ENCODE results near the gene ADAMTS9. TPM values are rescaled to one million over a fixed set of nuclear protein-coding genes. Genes with fewer than 3 reads are reported as not detected.

ADAMTS9 gene
- total RNA-seq, 4 donors from 2014 or later = 5.1 to 52.0 (median 9.5) TPM

GRCh38 chr3:64664397-64664796, 23.4 kb downstream of the ADAMTS9 start:
- no peaks in the 10 kb centered on the region for H3K9me3 ChIP-seq
- H3K27ac ChIP-seq = no peak overlapping the region
- H3K27me3 ChIP-seq = no peaks in the 10 kb centered on the region
- no peak overlapping the region for H3K4me3 ChIP-seq
- no peak for TF ChIP-seq CTCF (IDR thresholded peaks at IDR 0.05)
- TF ChIP-seq POLR2A (IDR thresholded peaks at IDR 0.05) = no peak
- no peaks in the 10 kb centered on the region for H3K4me1 ChIP-seq
- DNase-seq = no peak
- no peaks in the 10 kb centered on the region for H3K36me3 ChIP-seq

- no peak for TF ChIP-seq POLR2A (IDR thresholded peaks at IDR 0.05)
- no peak for TF ChIP-seq CTCF (IDR thresholded peaks at IDR 0.05)
- no peaks in the 10 kb centered on the region for H3K4me1 ChIP-seq
- H3K36me3 ChIP-seq = no peaks in the 10 kb centered on the region
- no peaks in the 10 kb centered on the region for H3K27me3 ChIP-seq
- H3K4me3 ChIP-seq = no peak overlapping the region
- DNase-seq = no peak
- H3K9me3 ChIP-seq = no peaks in the 10 kb centered on the region
- H3K27ac ChIP-seq = no peak overlapping the region
Measured at GRCh38 chr3:64659617-64659978, 28.2 kb downstream of the ADAMTS9 start.

GRCh38 chr3:64658001-64658400, 29.8 kb downstream of the ADAMTS9 start:
- no peaks in the 10 kb centered on the region for H3K4me1 ChIP-seq
- no peaks in the 10 kb centered on the region for H3K9me3 ChIP-seq
- H3K36me3 ChIP-seq = no peaks in the 10 kb centered on the region
- H3K27me3 ChIP-seq = no peaks in the 10 kb centered on the region
- no peak overlapping the region for H3K4me3 ChIP-seq
- TF ChIP-seq POLR2A (IDR thresholded peaks at IDR 0.05) (no peak), CTCF (IDR thresholded peaks at IDR 0.05) (no peak)
- no peak for DNase-seq
- H3K27ac ChIP-seq = no peak overlapping the region

GRCh38 chr3:64656544-64656943, 31.3 kb downstream of the ADAMTS9 start:
- Histone ChIP-seq H3K4me1 (no peaks in the 10 kb centered on the region), H3K27me3 (no peaks in the 10 kb centered on the region), H3K4me3 (no peak overlapping the region), H3K36me3 (no peaks in the 10 kb centered on the region), H3K27ac (no peak overlapping the region), H3K9me3 (no peaks in the 10 kb centered on the region)
- DNase-seq = no peak
- no peak for TF ChIP-seq CTCF (IDR thresholded peaks at IDR 0.05)
- no peak for TF ChIP-seq POLR2A (IDR thresholded peaks at IDR 0.05)

- TF ChIP-seq POLR2A (IDR thresholded peaks at IDR 0.05) (no peak), CTCF (IDR thresholded peaks at IDR 0.05) (no peak)
- DNase-seq = no peak
- H3K36me3 ChIP-seq = no peaks in the 10 kb centered on the region
- no peaks in the 10 kb centered on the region for H3K4me1 ChIP-seq
- no peak overlapping the region for H3K4me3 ChIP-seq
- no peaks in the 10 kb centered on the region for H3K9me3 ChIP-seq
- no peaks in the 10 kb centered on the region for H3K27me3 ChIP-seq
- no peak overlapping the region for H3K27ac ChIP-seq
Measured at GRCh38 chr3:64655160-64655559, 32.6 kb downstream of the ADAMTS9 start.

GRCh38 chr3:64654013-64654412, 33.8 kb downstream of the ADAMTS9 start:
- H3K4me3 ChIP-seq = no peak overlapping the region
- TF ChIP-seq CTCF (IDR thresholded peaks at IDR 0.05) (no peak), POLR2A (IDR thresholded peaks at IDR 0.05) (no peak)
- no peaks in the 10 kb centered on the region for H3K36me3 ChIP-seq
- no peak for DNase-seq
- no peaks in the 10 kb centered on the region for H3K27me3 ChIP-seq
- no peaks in the 10 kb centered on the region for H3K4me1 ChIP-seq
- no peaks in the 10 kb centered on the region for H3K9me3 ChIP-seq
- no peak overlapping the region for H3K27ac ChIP-seq
